T-helper 1 cell (primary cell): ENCODE results near the gene CLIC3.
"Not testable (repeated sequence)": the region's sequence is repeated elsewhere in the genome, so short reads cannot be mapped to it uniquely, and the experiment has no call there.

Experiments used
- DNase-seq, 5 donors: peaks; one replicate each; pipeline ENCODE4 v3.0.0-alpha.2; 2012 to 2020
- total RNA-seq, 4 donors: gene quantifications; one replicate each; lab custom pipeline; 2026; lab: John Stamatoyannopoulos, UW

The CLIC3 gene
- 0.31 to 1.9 (median 0.83) reads per million in 4 donors for total RNA-seq

GRCh38 chr9:136996361-136997292 lies at the start of gene CLIC3:
TSS of gene CLIC3 (minus strand) at chr9:136996568. CDS start at chr9:136996543, 25 bp downstream.
- peak; percentile 13 to 55 (median 37) for DNase-seq

- no peak for DNase-seq
These were observed 49.1 kb upstream of the CLIC3 start for GRCh38 chr9:137045294-137046087.

GRCh38 chr9:137044502-137045177 lies 48.3 kb upstream of the CLIC3 start:
- DNase-seq = no peak

- DNase-seq = no peak
These were observed 47.7 kb upstream of the CLIC3 start for GRCh38 chr9:137044037-137044436.

- no peak for DNase-seq
These were observed 46.7 kb upstream of the CLIC3 start for GRCh38 chr9:137042751-137043727.

GRCh38 chr9:137041124-137041523 lies 44.8 kb upstream of the CLIC3 start:
- DNase-seq = no peak

- no peak for DNase-seq
These were observed 44.2 kb upstream of the CLIC3 start for GRCh38 chr9:137040568-137040967.

- no peak for DNase-seq
These were observed 43.4 kb upstream of the CLIC3 start for GRCh38 chr9:137039611-137040366.

GRCh38 chr9:137038916-137039315 lies 42.5 kb upstream of the CLIC3 start:
- DNase-seq = no peak

- DNase-seq = no peak
These were observed 41.1 kb upstream of the CLIC3 start for GRCh38 chr9:137037483-137037882.

GRCh38 chr9:137037035-137037434 lies 40.7 kb upstream of the CLIC3 start:
- DNase-seq = no peak

GRCh38 chr9:137035937-137036336 lies 39.6 kb upstream of the CLIC3 start:
- DNase-seq = no peak

- no peak for DNase-seq
These were observed 39.1 kb upstream of the CLIC3 start for GRCh38 chr9:137035507-137035834.

GRCh38 chr9:137034709-137035506 lies 38.5 kb upstream of the CLIC3 start:
- DNase-seq = peak; percentile 71 to 93 (median 85)

- DNase-seq = no peak
These were observed 37.8 kb upstream of the CLIC3 start for GRCh38 chr9:137034039-137034708.

GRCh38 chr9:137033481-137033880 lies 37.1 kb upstream of the CLIC3 start:
- not testable (repeated sequence) for DNase-seq

- peak in 1 of 5 donors; percentile 61 for DNase-seq
These were observed 36.5 kb upstream of the CLIC3 start for GRCh38 chr9:137032858-137033257.

- DNase-seq = peak in 1 of 5 donors; percentile 80
These were observed 35.7 kb upstream of the CLIC3 start, which contains the start of gene FUT7 for GRCh38 chr9:137031904-137032640. TSS of gene FUT7 (minus strand) at chr9:137032088. CDS start at chr9:137031991, 97 bp downstream.
